ENCODE results near the gene HSPA1A.

HSPA1A gene

DNA sequence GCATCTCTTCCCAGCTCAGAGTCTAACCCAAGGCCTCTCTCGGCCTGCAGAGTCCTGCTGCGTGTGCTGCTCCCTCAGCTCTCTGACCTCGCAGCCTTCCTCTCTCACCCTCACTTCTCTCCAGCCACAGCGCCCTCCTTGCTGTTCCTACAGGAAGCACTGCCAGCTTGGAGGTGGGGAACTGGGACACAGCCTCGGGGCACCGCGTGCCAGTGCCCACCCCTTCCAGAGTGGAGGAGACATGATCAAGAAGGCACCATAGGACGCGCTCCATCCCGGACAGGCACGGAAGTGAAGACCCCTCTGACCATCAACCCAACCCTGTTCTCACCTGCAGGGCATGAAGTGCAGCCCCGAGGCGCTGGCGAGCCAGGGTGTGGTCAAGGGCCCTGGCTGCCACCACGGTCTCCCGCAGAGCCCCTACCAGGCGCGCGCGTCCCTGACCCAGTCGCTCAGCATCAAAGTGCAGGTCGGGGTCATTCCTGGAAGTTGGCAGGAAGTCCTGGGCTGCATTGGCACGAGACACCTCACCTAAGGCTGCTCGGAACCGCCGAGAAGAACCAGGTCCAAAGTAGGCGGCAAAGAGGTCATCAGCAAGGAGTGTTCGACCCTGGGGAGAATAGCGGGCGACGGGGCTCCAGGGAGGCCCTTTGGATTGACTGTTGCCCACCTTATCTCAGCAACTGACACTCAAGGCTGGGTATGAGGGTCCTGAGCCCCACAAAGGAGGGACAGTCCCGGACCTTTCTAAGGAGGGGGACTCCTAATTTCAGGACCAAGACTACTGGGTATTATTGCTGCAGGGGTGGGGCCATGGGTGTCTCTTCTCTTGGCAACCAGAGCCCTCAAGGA, 39.5 kb upstream of the HSPA1A start:
- TF ChIP-seq TCF12 (IDR thresholded peaks at IDR 0.05; ENCODE audit: low read depth) (no peak), ZBTB7A (IDR thresholded peaks at IDR 0.05; ENCODE audit: low read depth) (no peak), EP300 (IDR thresholded peaks at IDR 0.05; ENCODE audit: borderline replicate concordance) (no peak), CEBPB (IDR thresholded peaks at IDR 0.05) (no peak), TAF1 (IDR thresholded peaks at IDR 0.05; ENCODE audit: low read depth) (no peak), CREB1 (IDR thresholded peaks at IDR 0.05; ENCODE audit: low read depth) (no peak), RAD21 (IDR thresholded peaks at IDR 0.05; ENCODE audit: low read depth) (no peak)

- TF ChIP-seq USF1 (IDR thresholded peaks at IDR 0.05), result no peak
- no peak for TF ChIP-seq FOXM1 (IDR thresholded peaks at IDR 0.05; ENCODE audit: borderline replicate concordance, low read depth)
- TF ChIP-seq TAF1 (IDR thresholded peaks at IDR 0.05; ENCODE audit: low read depth), result no peak
- TF ChIP-seq CEBPB (IDR thresholded peaks at IDR 0.05), result no peak
- TF ChIP-seq, protein P1, sequence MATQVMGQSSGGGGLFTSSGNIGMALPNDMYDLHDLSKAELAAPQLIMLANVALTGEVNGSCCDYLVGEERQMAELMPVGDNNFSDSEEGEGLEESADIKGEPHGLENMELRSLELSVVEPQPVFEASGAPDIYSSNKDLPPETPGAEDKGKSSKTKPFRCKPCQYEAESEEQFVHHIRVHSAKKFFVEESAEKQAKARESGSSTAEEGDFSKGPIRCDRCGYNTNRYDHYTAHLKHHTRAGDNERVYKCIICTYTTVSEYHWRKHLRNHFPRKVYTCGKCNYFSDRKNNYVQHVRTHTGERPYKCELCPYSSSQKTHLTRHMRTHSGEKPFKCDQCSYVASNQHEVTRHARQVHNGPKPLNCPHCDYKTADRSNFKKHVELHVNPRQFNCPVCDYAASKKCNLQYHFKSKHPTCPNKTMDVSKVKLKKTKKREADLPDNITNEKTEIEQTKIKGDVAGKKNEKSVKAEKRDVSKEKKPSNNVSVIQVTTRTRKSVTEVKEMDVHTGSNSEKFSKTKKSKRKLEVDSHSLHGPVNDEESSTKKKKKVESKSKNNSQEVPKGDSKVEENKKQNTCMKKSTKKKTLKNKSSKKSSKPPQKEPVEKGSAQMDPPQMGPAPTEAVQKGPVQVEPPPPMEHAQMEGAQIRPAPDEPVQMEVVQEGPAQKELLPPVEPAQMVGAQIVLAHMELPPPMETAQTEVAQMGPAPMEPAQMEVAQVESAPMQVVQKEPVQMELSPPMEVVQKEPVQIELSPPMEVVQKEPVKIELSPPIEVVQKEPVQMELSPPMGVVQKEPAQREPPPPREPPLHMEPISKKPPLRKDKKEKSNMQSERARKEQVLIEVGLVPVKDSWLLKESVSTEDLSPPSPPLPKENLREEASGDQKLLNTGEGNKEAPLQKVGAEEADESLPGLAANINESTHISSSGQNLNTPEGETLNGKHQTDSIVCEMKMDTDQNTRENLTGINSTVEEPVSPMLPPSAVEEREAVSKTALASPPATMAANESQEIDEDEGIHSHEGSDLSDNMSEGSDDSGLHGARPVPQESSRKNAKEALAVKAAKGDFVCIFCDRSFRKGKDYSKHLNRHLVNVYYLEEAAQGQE (IDR thresholded peaks at IDR 0.05; ENCODE audit: low read depth), result no peak
- no peak for TF ChIP-seq TEAD4 (IDR thresholded peaks at IDR 0.05)
- TF ChIP-seq EGR1 (IDR thresholded peaks at IDR 0.05), result no peak
- TF ChIP-seq RAD21 (IDR thresholded peaks at IDR 0.05; ENCODE audit: low read depth), result no peak
- no peak for TF ChIP-seq MAX (IDR thresholded peaks at IDR 0.05)
- TF ChIP-seq ZBTB7A (IDR thresholded peaks at IDR 0.05; ENCODE audit: low read depth), result no peak
- no peak for TF ChIP-seq EP300 (IDR thresholded peaks at IDR 0.05; ENCODE audit: borderline replicate concordance)
- no peak for TF ChIP-seq NFIC (IDR thresholded peaks at IDR 0.05)
- TF ChIP-seq YY1 (IDR thresholded peaks at IDR 0.05; ENCODE audit: low read depth), result no peak
- no peak for TF ChIP-seq TCF12 (IDR thresholded peaks at IDR 0.05; ENCODE audit: low read depth)
- TF ChIP-seq CREB1 (IDR thresholded peaks at IDR 0.05; ENCODE audit: low read depth), result no peak
These were observed 38.8 kb upstream of the HSPA1A start for GRCh38 chr6:31776485-31776988.

DNA sequence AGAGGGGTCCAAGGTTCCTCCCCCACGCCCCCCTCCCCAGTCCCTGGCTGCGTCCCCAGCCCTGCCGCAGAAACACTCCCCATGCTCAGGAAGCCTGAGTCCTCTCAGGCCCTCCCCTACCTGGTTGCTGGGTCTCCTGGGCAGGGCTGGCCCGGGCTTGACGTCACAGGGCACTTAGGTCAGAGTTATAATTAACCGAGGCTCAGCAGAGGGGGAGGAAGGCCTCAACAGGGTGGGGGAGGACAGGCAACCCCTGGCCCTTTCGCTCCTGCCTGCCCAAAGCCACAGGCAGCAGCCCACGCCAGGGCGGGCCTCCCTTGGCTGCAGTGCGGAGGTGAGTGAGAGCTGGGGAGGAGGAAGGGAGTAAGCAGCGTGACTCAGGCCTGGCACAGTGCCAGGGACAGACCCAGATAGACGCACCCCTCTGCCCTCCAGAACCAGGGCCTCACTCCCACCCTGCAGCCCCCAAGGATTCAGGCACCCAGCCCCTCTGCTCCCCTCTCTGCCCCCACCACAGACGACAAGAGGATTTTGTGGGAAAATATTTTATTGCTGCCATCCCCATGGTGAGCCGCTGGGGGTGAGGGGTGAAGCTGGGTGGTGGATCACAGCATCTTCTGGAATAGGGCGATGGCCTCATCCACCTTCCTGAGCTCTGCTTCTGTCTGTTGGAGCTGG, 38.2 kb upstream of the HSPA1A start, which contains the start of gene VWA7:
TSS of gene VWA7 (minus strand) at position 340 of the 678 bp plus-strand sequence. CDS start 549 bp downstream, outside the sequence.
- peak; percentile 29; the same call in 1 of the 2 replicates for TF ChIP-seq MAX (IDR thresholded peaks at IDR 0.05)
- no peak for TF ChIP-seq CREB1 (IDR thresholded peaks at IDR 0.05; ENCODE audit: low read depth)
- TF ChIP-seq TCF12 (IDR thresholded peaks at IDR 0.05; ENCODE audit: low read depth), result no peak; the same call in 1 of the 2 replicates
- TF ChIP-seq, protein P1 (IDR thresholded peaks at IDR 0.05; ENCODE audit: low read depth), result no peak
- TF ChIP-seq EGR1 (IDR thresholded peaks at IDR 0.05), result peak; percentile 44; the same call in 1 of the 2 replicates
- peak; percentile 30; the same call in 1 of the 2 replicates for TF ChIP-seq USF1 (IDR thresholded peaks at IDR 0.05)
- 0 out of 2 replicates have a peak, but pooled peaks have one; percentile 25 for TF ChIP-seq ZBTB7A (IDR thresholded peaks at IDR 0.05; ENCODE audit: low read depth)
- TF ChIP-seq NFIC (IDR thresholded peaks at IDR 0.05), result peak; percentile 93

DNA sequence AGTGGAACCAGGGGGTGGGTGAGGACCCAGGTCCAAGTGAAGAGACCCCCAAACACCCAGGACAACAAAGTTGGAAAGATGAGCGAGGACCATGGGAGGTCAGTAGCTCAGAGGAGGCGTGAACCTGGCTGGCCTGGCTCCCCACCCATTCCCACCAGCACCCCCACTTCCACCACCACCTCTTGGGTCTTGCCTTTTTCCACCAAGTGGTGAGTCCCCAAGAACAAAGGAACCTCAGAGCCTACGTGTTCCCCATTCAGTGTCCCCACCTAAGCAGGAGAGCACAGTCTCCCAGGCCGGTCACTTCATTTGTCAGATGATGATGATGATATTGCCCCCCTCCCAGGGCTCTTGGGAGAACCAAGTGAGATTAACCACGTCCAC, 37.7 kb upstream of the HSPA1A start:
- TF ChIP-seq CEBPB (IDR thresholded peaks at IDR 0.05) (no peak), EGR1 (IDR thresholded peaks at IDR 0.05) (no peak), RAD21 (IDR thresholded peaks at IDR 0.05; ENCODE audit: low read depth) (no peak), ZBTB7A (IDR thresholded peaks at IDR 0.05; ENCODE audit: low read depth) (no peak), EP300 (IDR thresholded peaks at IDR 0.05; ENCODE audit: borderline replicate concordance) (no peak), TEAD4 (IDR thresholded peaks at IDR 0.05) (no peak)

DNA sequence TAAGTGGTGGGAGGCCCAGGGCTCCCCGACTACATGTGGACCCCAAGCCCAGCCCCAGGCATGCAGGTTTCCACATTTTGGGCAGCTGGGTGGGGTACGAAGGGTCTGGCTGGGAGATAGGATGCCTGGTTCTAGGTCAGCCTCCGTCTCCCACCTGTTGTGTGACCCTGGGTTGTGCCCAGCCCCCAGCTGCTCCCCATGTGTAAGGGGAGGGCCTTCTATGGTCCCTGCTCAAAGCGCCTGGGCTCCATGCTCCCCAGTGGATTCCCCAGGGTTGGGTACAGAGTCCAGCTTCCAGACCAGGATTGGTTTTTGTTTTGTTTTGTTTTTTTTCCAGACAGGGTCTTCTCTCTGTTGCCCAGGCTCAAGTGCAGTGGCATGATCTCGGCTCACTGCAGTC, 37.1 kb upstream of the HSPA1A start:
- TF ChIP-seq USF1 (IDR thresholded peaks at IDR 0.05) (no peak), TEAD4 (IDR thresholded peaks at IDR 0.05) (no peak), RAD21 (IDR thresholded peaks at IDR 0.05; ENCODE audit: low read depth) (no peak), TCF12 (IDR thresholded peaks at IDR 0.05; ENCODE audit: low read depth) (no peak), MAX (IDR thresholded peaks at IDR 0.05) (no peak), CREB1 (IDR thresholded peaks at IDR 0.05; ENCODE audit: low read depth) (no peak), ZBTB7A (IDR thresholded peaks at IDR 0.05; ENCODE audit: low read depth) (no peak), FOXM1 (IDR thresholded peaks at IDR 0.05; ENCODE audit: borderline replicate concordance, low read depth) (no peak), NFIC (IDR thresholded peaks at IDR 0.05) (no peak), EP300 (IDR thresholded peaks at IDR 0.05; ENCODE audit: borderline replicate concordance) (no peak), EGR1 (IDR thresholded peaks at IDR 0.05) (no peak), TAF1 (IDR thresholded peaks at IDR 0.05; ENCODE audit: low read depth) (no peak), CEBPB (IDR thresholded peaks at IDR 0.05) (no peak), YY1 (IDR thresholded peaks at IDR 0.05; ENCODE audit: low read depth) (no peak)
- TF ChIP-seq, protein P1 (IDR thresholded peaks at IDR 0.05; ENCODE audit: low read depth), result no peak
